Tibial nerve (tissue), 4 donors: ENCODE measurements around the gene ARHGEF5. TPM values are rescaled to one million over a fixed set of nuclear protein-coding genes. Genes with fewer than 3 reads are reported as not detected.

Experiments used
- DNase-seq, 2 donors: peaks; one replicate each; pipeline ENCODE4 v3.0.0-alpha.2; 2019; ENCODE audit warnings: low spot score in 2 of 2
- H3K27ac ChIP-seq, 4 donors: fragments of 200-600 bp; sonication (generic) in 3 of 4; one replicate each; pipeline ENCODE4 v1.5.1; 2017 to 2019; ENCODE audit warnings: mild to moderate bottlenecking in 1 of 4
- H3K27me3 ChIP-seq, 2 donors: fragments of 200-600 bp; sonication (generic) in 1 of 2; one replicate each; pipeline versions ENCODE4 v1.5.1 to v1.6.0; 2017 to 2019
- H3K36me3 ChIP-seq, 3 donors: fragments of 200-600 bp; sonication (generic); one replicate each; pipeline ENCODE4 v1.5.1; 2018 to 2019
- H3K4me1 ChIP-seq, 4 donors: fragments of 200-600 bp; sonication (generic) in 3 of 4; one replicate each; pipeline ENCODE4 v1.5.1; 2017 to 2019
- H3K4me3 ChIP-seq, 4 donors: fragments of 200-600 bp; sonication (generic) in 3 of 4; one replicate each; pipeline ENCODE4 v1.5.1; 2017 to 2019; ENCODE audit warnings: mild to moderate bottlenecking in 1 of 4, moderate library complexity in 1 of 4
- H3K9me3 ChIP-seq, 4 donors: fragments of 200-600 bp; sonication (generic) in 3 of 4; one replicate each; pipeline ENCODE4 v1.5.1; 2017 to 2019
- CTCF ChIP-seq, 5 experiments: fragments of 200-600 bp in 3 of 5; fragments of 450-650 bp in 2 of 5; sonication (generic) in 3 of 5; IDR thresholded peaks; one replicate each; pipeline ENCODE4 v1.5.1; 2016 to 2019; ENCODE audit warnings: antibody characterized with exemption in 5 of 5, mild to moderate bottlenecking in 3 of 5, moderate library complexity in 2 of 5
- EP300 ChIP-seq, 2 donors: sonication (generic); formaldehyde crosslinking; IDR thresholded peaks; one replicate each; pipeline ENCODE4 v1.6.1; 2017; ENCODE audit warnings: antibody characterized with exemption in 2 of 2, mild to moderate bottlenecking in 1 of 2
- POLR2A ChIP-seq, 2 donors: fragments of 450-650 bp; IDR thresholded peaks; one replicate each; pipeline ENCODE4 v1.6.1; 2017; ENCODE audit warnings: antibody characterized with exemption in 2 of 2, mild to moderate bottlenecking in 2 of 2, moderate library complexity in 2 of 2
- WGBS, 2 donors: methylation state at CpG; one replicate each; pipeline ENCODE4 v1.1.5; 2018; 5-methylcytosine and 5-hydroxymethylcytosine counted together
- total RNA-seq, 4 donors: library from RNA; depleted of rRNA; stranded (reverse); fragments of >200 nt; gene quantifications; one replicate each; pipeline ENCODE4 v1.1.0, GENCODE V29; 2016

ARHGEF5 gene
- total RNA-seq, 4 donors from 2014 or later: 5.9 to 13.2 (median 10.4) TPM

- Histone ChIP-seq H3K4me3 (no peak overlapping the region), H3K27me3 (no peaks in the 10 kb centered on the region), H3K27ac (no peak overlapping the region), H3K36me3 (no peaks in the 10 kb centered on the region), H3K9me3 (no peaks in the 10 kb centered on the region), H3K4me1 (no peaks in the 10 kb centered on the region)
- TF ChIP-seq EP300 (IDR thresholded peaks at IDR 0.05) (no peak), CTCF (IDR thresholded peaks at IDR 0.05) (no peak), POLR2A (IDR thresholded peaks at IDR 0.05) (no peak)
- 84 to 88% methylated on average over 11 of the region's 11 CpGs for WGBS, 2 donors
- DNase-seq: no peak
These were observed 44.7 kb downstream of the ARHGEF5 start for GRCh38 chr7:144399946-144400345.

- DNase-seq: no peak
- H3K27me3 ChIP-seq: no peaks in the 10 kb centered on the region
- WGBS, 2 donors: 40 to 51% methylated on average over 5 of the region's 5 CpGs
- no peaks in the 10 kb centered on the region for H3K9me3 ChIP-seq
- H3K36me3 ChIP-seq: no peaks in the 10 kb centered on the region
- no peak overlapping the region for H3K27ac ChIP-seq
- no peak overlapping the region for H3K4me3 ChIP-seq
- no peaks in the 10 kb centered on the region for H3K4me1 ChIP-seq
- no peak for TF ChIP-seq CTCF (IDR thresholded peaks at IDR 0.05)
These were observed 46.3 kb downstream of the ARHGEF5 start for GRCh38 chr7:144401490-144401889.

GRCh38 chr7:144403102-144403501 lies 47.9 kb downstream of the ARHGEF5 start:
- no peaks in the 10 kb centered on the region for H3K36me3 ChIP-seq
- TF ChIP-seq POLR2A (IDR thresholded peaks at IDR 0.05): no peak
- no peak for TF ChIP-seq CTCF (IDR thresholded peaks at IDR 0.05)
- TF ChIP-seq EP300 (IDR thresholded peaks at IDR 0.05): no peak
- 92 to 95% methylated on average over 11 of the region's 11 CpGs for WGBS, 2 donors

GRCh38 chr7:144403649-144404061 lies 48.5 kb downstream of the ARHGEF5 start, which contains the start of gene NOBOX:
TSS of gene NOBOX (minus strand) at chr7:144403693.
- TF ChIP-seq EP300 (IDR thresholded peaks at IDR 0.05): no peak
- TF ChIP-seq CTCF (IDR thresholded peaks at IDR 0.05): no peak
- TF ChIP-seq POLR2A (IDR thresholded peaks at IDR 0.05): no peak
- DNase-seq: no peak
- Histone ChIP-seq H3K36me3 (no peaks in the 10 kb centered on the region), H3K9me3 (no peaks in the 10 kb centered on the region), H3K27me3 (no peaks in the 10 kb centered on the region), H3K27ac (no peak within 1 kb of the TSS), H3K4me1 (peaks cover 0 to 6% (median 0%) of the 10 kb centered on the region in 4 donors), H3K4me3 (no peak within 1 kb of the TSS)
- WGBS, 2 donors: 100% methylated on average over 8 of the region's 39 CpGs; no CpG with 5 or more reads in 1 of the 2 donors

More at GRCh38 chr7:144403102-144403501, 47.9 kb downstream of the ARHGEF5 start:
- Histone ChIP-seq H3K27me3 (no peaks in the 10 kb centered on the region), H3K27ac (no peak overlapping the region), H3K4me1 (peaks cover 0 to 6% (median 0%) of the 10 kb centered on the region in 4 donors), H3K9me3 (no peaks in the 10 kb centered on the region), H3K4me3 (no peak overlapping the region)
- DNase-seq: no peak

GRCh38 chr7:144404946-144405345 lies 49.7 kb downstream of the ARHGEF5 start:
- no peaks in the 10 kb centered on the region for H3K9me3 ChIP-seq
- WGBS, 2 donors: 67 to 72% methylated on average over 4 of the region's 4 CpGs
- H3K36me3 ChIP-seq: no peaks in the 10 kb centered on the region
- no peaks in the 10 kb centered on the region for H3K27me3 ChIP-seq
- no peak overlapping the region for H3K4me3 ChIP-seq
- no peak overlapping the region for H3K27ac ChIP-seq
- TF ChIP-seq EP300 (IDR thresholded peaks at IDR 0.05) (no peak), CTCF (IDR thresholded peaks at IDR 0.05) (no peak), POLR2A (IDR thresholded peaks at IDR 0.05) (no peak)
- H3K4me1 ChIP-seq: peaks cover 0 to 6% (median 0%) of the 10 kb centered on the region in 4 donors
- DNase-seq: no peak
